ENCODE results near the gene ITM2A. TPM values are rescaled to one million over a fixed set of nuclear protein-coding genes. Genes with fewer than 3 reads are reported as not detected.

Gene ITM2A
- total RNA-seq, 1 donor from 2014 or later = 76.8 TPM

- intact Hi-C loops (cut with DNase I) = no loop called here
- no peak for DNase-seq (ENCODE audit: missing footprints)
- no peak for ATAC-seq
Measured at GRCh38 chrX:79336869-79337815, 30.0 kb downstream of the ITM2A start.

GRCh38 chrX:79330022-79330421 is 37.1 kb downstream of the ITM2A start:
- DNase-seq (ENCODE audit: missing footprints) = no peak
- ATAC-seq = no peak
- intact Hi-C loops (cut with DNase I) = no loop called here

- DNase-seq (ENCODE audit: missing footprints) (no peak), ATAC-seq (no peak)
- intact Hi-C loops (cut with DNase I) = no loop called here
Measured at GRCh38 chrX:79325263-79325958, 41.7 kb downstream of the ITM2A start.

Other genes with a start within 250 kb of the ITM2A start
- gene GPR174, start 222.6 kb downstream of the ITM2A start, total RNA-seq = 0.05 TPM

Data from Right ventricle myocardium inferior (tissue), 1 donor.